NCI-H146 (cell line): ENCODE results near the gene HACL1.
A peak's percentile ranks its signal among the peaks of the same experiment; 100 is the strongest.

Experiments used
- DNase-seq: peaks from one replicate; lab custom pipeline; 2025; lab: John Stamatoyannopoulos, UW

The HACL1 gene

GRCh38 chr3:15601399-15602145 lies at the start of gene HACL1, which contains the start of gene BTD:
HACL1 (minus strand) TSS chr3:15601569; CDS start chr3:15601463, 106 bp downstream.
BTD (plus strand) TSS chr3:15601745; CDS start chr3:15635440, 33,695 bp downstream.
- DNase-seq: no peak

GRCh38 chr3:15649858-15650257 lies 48.5 kb upstream of the HACL1 start:
- DNase-seq: no peak

GRCh38 chr3:15649341-15649740 lies 48.0 kb upstream of the HACL1 start:
- DNase-seq: no peak

- no peak for DNase-seq
Measured at GRCh38 chr3:15647611-15648167, 46.3 kb upstream of the HACL1 start.

GRCh38 chr3:15646851-15647511 lies 45.6 kb upstream of the HACL1 start:
- DNase-seq: no peak

- no peak for DNase-seq
Measured at GRCh38 chr3:15645740-15646501, 44.6 kb upstream of the HACL1 start.

GRCh38 chr3:15645246-15645645 lies 43.9 kb upstream of the HACL1 start:
- DNase-seq: no peak

- no peak for DNase-seq
Measured at GRCh38 chr3:15638891-15639262, 37.5 kb upstream of the HACL1 start.

- no peak for DNase-seq
Measured at GRCh38 chr3:15638193-15638890, 37.0 kb upstream of the HACL1 start.

GRCh38 chr3:15637131-15637951 lies 36.0 kb upstream of the HACL1 start:
- peak; percentile 10 for DNase-seq

- no peak for DNase-seq
Measured at GRCh38 chr3:15636028-15636709, 34.8 kb upstream of the HACL1 start.

- DNase-seq: no peak
Measured at GRCh38 chr3:15635121-15635661, 33.8 kb upstream of the HACL1 start.

GRCh38 chr3:15634671-15635070 lies 33.3 kb upstream of the HACL1 start:
- no peak for DNase-seq

GRCh38 chr3:15633766-15634598 lies 32.6 kb upstream of the HACL1 start:
- DNase-seq: peak; percentile 8

- peak; percentile 77 for DNase-seq
Measured at GRCh38 chr3:15633159-15633558, 31.8 kb upstream of the HACL1 start.

GRCh38 chr3:15632212-15632580 lies 30.8 kb upstream of the HACL1 start:
- no peak for DNase-seq

- no peak for DNase-seq
Measured at GRCh38 chr3:15631426-15632211, 30.2 kb upstream of the HACL1 start.

GRCh38 chr3:15630646-15631350 lies 29.4 kb upstream of the HACL1 start:
- no peak for DNase-seq
